Muscle of back (tissue), 11 donors: ENCODE measurements around the gene KLHL6. TPM values are rescaled to one million over a fixed set of nuclear protein-coding genes. Genes with fewer than 3 reads are reported as not detected.
A peak's percentile ranks its signal among the peaks of the same experiment; 100 is the strongest.
"Not testable (repeated sequence)": the region's sequence is repeated elsewhere in the genome, so short reads cannot be mapped to it uniquely, and the experiment has no call there.

Experiments used
- DNase-seq, 3 donors: peaks; one replicate each; pipeline versions ENCODE4 v3.0.0 to v3.0.0-alpha.2; 2013
- polyA plus RNA-seq, 10 donors: library from polyadenylated mRNA; unstranded; fragments of 120-200 nt; gene quantifications; one replicate each; pipeline ENCODE4 v1.2.1, GENCODE V29; 2013; ENCODE audit not compliant: insufficient read length in 10 of 10

KLHL6 gene
- polyA plus RNA-seq, 10 donors = 1.0 to 2.8 (median 1.7) TPM

DNA sequence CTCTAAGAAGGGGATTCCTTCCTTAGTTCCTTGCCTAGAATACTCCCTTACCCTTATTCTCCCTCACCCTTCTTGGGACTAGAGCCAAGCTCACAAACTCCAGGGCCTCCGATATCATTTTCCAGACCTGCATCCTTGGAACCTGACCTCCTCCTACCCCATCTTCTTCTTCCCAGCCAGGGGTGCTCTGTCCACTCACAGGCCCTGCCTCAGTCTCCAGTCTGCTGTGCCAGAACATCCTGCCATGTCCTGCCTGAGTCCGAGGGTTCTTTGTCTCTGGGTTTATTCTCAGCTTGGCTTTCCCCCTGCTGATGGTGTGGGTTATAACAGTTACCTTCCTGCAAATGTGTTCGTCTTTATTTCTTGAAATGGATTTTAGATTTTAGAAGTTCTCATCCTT lies 67.2 kb downstream of the KLHL6 start:
- DNase-seq = no peak

DNA sequence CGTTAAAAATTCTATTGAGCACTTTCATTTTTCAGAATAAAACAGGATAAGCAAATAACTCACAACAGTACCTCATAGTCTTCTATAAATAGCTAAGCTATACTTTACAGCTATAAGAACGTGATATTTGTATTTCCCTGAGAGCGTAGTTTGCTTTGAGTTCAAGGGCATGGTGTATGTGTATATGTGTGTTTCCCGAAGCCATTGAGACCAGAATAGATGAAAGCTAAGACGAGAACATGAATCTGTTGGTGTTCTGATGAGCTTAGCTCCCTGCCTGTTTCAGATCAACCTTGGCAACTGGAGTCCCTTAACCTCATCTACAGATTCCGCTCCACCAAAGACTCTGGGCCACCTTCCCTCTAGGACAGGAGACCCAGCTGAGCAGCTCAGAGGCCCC lies 67.6 kb downstream of the KLHL6 start:
- no peak for DNase-seq

DNA sequence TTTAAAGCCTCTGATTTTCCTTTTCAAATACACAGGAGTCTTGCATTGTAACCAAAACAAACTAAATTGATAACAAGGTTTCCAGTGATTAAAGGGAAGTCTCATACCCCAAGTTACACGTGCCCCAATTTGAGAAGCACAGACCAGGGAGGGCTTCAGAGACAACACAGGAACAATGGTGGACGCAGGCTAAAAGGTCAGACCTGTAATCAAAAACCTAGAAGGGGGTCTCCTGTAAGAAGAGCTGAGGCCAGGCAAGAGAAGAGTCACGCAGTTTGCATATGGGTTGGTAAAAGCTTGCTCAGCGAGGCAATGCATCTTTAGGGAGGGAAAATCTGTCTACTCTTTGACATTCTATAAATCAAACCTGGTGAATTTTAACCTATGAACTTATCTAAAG lies 68.5 kb downstream of the KLHL6 start:
- DNase-seq = no peak

DNA sequence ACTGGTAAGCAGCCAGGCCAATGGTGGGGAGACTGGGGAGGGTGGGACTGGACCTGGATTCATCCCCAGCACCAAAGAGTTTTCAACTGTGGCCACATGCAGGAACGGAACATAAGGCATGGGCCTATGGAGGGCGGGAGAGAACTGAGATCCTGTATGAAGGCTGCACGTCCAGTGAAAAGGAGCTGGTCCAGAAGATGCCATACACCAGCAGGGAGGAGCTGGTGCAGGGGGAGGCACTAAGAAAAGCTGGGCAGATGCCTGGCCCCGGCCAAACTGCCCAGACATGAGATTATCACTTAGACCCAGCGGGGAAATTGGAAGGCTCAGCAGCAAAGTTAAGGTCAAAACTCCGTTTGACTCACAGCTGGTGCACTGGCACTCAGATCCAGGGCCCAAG lies 69.0 kb downstream of the KLHL6 start:
- no peak for DNase-seq

DNA sequence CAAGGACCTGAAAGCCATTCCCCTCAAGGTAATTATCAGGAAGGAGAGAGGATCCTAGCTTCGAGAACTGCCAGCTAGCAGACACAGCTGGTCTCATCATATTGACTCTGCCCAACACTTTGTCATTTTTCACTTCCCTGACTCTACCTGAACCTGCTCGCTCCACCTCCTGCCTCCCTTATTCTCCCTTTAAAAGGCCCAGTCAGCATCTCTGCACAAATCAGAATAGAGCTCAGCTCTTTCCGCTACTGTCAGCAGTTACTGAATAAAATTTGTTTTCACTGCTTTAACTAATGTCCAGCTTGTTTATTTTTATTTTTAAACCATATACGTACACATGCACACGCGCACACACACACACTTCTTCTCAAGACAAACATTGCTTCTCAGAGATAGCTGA lies 69.9 kb downstream of the KLHL6 start:
- DNase-seq = no peak

DNA sequence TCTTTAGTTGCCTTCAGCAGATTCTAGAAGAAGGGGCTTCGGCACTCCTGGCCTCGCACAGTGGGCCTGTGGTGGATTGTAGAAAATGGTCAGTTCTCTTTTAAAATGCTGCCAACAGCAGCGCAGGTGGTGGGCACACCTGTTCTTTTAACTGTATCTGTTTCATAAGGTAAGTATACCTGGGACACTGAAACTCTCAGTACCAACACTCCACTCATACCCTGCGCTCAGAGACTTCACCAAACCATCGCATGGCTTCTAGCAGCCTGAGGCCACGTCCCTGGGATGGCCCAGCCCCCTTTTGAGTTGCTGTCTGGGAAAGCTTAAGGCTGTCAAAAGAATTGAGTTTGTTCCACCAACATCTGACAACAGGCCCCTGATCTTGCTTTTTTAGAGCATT lies 70.4 kb downstream of the KLHL6 start:
- no peak for DNase-seq

DNA sequence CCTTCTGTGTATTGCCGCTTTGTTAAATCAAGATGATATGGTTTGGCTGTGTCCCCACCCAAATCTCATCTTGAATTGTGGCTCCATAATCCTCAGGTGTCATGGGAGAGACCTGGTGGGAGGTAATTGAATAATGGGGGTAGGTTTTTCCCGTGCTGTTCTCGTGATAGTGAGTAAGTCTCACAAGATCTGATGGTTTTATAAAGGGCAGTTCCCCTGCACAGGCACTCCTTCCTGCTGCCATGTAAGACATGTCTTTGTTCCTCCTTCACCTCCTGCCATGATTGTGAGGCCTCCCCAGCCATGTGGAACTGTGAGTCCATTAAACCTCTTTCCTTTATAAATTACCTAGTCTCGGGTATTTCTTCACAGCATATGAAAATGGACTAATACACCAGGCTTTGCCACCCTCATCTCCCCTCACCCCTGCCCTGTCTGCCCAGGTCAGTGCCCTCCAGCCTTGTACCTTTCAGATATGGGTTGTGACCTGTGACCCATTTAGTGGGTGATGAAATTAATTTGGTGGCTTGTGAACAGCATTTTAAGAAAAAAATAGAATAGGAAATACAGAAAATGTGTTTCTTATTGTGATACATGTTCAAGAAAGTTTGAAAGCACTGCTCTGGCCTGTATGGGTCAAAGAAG lies 71.0 kb downstream of the KLHL6 start:
- DNase-seq = no peak

DNA sequence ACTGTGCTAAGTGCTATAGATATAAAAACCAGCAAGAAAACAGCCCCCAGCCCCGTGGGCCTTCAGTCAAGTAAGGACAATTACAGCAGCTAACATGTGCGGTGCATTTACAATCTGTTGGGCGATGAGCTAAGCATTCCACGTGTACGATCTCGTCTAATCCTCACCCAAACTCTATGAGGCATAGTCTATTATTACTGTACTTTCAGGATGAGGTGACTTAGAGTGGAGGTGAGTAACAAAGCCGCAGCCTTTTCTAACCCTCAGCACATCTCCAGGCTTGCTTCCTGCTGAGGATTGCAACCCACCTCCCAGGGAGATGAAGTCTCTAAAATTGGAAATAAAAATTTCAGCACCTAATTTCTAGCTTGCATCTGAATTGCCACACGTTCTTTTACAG lies 73.9 kb downstream of the KLHL6 start:
- DNase-seq = no peak

DNA sequence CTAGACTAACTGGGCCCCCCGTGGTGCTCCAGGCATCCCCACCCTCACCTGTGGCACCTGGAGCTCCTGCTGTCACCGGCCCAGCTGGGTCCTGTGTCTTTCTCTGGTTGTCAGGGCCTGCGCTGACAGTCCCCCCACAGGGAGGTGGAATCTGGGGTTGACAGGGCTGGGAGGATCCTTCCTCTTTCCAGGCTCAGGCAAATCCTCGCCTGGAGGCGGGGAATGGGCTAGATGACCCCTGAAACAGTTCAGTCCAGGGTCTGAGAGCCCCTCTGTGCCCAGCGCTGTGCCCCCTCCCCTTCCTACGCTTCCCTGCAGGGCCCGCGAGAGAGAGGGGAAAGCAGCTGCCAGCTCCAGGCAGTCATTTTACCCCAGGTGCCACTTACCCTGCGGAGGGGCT lies 77.0 kb downstream of the KLHL6 start:
- DNase-seq = no peak

DNA sequence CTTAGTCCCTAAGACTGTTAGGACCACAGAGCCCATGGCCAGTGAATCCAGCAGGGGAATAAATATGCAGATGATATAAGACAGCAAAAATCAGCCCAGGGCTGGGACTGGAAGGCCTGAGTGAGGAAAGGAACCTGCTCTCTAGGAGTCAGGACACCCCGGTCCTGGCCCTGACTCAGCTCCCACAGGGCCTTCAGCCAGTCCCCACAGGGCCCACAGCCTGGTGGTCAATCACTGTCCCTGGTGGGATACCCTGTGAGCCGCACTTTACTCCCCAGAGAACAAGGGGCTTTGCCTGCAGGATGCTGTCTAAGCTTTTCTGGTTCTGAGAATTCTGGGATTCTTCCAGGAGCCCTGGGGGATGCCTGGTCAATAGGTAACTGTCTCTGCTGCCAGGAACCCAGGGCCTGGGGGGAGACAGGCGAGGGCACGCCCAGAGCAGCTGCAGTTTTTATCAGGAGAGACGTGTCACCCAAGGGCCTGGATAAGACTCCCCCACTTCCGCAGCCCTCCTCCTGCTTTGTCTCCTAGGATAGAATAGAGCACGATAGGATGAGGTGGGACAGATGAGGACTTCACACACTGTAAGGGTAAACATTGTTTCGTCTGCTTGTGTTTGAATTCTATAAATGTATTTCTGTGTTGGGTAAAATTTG lies 77.6 kb downstream of the KLHL6 start:
- no peak for DNase-seq

DNA sequence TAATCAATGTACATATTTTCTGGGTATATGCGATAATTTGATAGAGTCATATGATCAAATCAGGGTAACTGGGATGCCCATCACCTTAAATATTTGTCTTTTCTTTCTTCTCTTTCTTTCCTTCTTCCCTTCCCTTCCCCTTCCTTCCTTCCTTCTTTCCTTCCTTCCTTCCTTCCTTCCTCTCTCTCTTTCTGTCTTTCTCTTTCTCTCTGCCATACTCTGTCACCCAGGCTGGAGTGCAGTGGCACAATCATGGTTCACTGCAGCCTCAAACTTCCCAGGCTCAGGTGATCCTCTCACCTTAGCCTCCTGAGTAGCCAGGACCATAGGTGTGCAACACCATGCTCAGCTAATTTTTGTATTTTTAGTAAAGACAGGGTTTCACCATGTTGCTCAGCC lies 79.7 kb downstream of the KLHL6 start:
- DNase-seq = not testable (repeated sequence)

DNA sequence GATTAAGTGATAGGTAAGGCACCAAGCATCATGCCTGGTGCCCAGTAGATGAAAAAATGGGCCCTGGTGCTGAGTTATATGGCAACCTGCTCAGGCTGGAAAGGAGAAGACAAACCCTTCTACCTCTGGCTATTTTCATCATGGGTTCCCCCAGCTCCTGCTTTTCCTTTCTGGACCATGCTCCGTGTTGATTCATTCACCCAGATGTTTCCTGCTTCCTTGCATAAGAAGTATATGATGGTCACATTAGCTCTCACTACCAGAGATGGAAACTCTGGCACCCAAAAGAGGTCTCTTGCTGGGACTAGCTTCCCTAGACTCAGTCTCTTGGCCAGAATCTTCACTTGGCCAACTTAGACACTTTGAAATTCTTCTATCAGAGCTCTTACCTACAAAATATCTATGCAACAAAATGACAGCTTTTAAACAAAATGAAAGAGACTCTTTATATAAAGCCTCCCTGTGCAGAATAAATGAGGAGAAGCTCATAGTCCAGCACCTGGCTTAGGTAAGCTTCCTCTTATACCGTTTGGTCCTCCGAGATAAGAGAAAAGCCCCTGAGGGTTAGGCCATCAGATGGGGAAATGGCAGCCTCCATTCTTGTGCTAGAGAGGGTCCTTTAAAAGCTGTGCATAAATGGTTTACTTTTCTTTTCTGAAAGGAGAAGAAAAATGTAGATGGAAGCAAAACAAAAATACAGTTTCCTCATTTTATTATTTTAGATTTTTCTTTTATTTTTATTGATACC lies 80.3 kb downstream of the KLHL6 start:
- no peak for DNase-seq

DNA sequence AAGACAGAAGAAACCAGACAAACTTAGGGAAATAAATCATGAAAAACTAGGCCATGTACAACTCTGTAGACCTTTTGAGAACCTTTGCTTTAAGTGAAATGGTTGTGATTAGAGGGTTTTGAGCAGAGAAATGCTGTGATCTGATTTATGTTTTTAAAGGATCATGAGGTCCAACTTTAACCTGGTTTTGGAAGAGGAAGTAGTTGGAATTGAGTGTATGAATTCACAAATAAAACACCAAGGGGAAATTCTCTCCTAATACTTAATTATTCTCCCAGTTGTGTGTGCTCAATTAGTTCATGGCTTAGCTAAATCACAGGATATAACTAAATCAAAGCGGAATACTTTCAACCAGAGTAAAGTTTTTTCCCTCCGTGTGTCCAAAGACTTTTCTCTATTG lies 81.5 kb downstream of the KLHL6 start:
- no peak for DNase-seq

DNA sequence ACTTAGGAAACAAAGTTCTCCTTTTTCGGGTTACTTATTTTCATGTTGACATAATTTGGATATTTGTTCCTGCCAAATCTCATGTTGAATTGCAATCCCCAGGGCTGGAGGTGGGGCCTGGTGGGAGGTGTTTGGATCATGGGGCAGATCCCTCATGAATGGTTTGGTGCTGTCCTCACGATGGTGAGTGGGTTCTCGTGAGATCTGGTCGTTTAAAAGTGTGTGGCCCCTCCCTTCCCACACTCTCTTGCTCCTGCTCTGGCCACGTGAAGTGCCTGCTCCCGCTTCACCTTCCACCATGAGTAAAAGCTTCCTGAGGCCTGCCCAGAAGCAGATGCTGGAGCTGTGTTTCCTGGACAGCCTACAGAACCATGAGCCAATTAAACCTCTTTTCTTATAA lies 83.4 kb downstream of the KLHL6 start:
- DNase-seq = no peak

DNA sequence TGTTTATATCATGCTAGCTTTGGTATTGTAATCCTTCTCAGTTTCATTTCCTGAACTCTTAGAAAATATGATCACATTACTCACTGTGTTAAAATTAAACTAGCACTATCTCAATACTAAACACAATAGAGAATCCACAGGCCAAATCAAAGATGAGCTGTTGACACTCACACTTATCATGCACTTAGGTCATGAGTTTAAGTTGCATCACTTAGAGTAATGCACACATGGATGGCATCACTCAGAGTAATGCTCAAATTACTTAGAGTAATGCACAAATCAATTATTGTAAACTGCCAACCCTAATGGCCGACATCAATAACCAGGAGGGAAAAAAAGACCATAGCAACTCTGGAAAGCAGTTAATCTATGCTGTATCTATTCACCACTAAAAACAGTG lies 87.1 kb downstream of the KLHL6 start:
- no peak for DNase-seq

DNA sequence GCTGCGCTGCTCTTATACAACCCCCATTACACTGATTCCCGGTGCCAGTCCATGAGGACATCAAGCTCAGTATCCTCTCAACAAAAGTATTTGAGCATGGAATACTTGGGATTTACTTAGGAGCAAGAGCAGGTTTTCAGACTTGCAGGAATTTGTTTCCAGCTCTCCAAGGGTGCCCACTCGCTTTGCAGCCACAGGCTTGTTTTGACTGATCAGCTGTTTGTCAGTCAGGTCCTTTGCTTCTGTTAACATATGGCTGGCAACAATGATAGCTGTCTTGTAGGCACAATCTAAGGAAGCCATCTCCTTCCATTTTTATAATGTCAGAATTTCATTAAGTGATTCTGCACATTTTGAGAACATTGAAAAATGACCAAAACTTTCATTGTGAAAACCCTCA lies 88.9 kb downstream of the KLHL6 start:
- no peak for DNase-seq

DNA sequence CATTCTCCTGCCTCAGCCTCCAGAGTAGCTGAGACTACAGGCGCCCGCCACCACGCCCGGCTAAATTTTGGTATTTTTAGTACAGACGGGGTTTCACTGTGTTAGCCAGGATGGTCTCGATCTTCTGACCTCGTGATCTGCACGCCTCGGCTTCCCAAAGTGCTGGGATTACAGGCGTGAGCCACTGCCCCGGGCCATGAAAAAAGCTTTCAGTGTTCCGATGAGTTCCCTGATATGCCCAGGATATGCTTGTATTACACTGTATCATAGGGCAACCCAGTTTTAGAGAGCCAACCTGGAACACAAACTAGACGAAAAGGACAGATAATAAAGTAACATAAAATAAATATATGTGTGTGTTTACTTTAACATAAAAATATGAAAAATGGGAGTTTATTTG lies 89.8 kb downstream of the KLHL6 start:
- not testable (repeated sequence) for DNase-seq

DNA sequence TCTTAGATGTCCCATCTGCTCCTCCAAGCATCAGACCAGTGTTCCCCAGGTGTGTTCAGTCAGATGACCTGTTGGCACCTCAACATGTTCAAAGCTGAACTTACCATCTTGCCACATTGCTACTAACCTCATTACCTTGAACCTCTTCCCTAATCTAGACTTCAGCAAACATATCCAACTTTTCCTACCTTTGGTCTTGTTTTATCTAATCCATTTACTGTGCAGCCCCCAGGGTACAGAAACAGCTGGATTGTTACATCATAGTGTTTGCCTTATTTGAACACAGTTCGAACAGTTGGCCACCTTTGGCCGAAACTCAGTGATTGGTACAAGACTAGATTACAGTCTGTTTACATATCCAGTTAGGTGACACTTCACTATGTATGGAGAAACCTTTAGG lies 91.0 kb downstream of the KLHL6 start:
- DNase-seq = no peak

DNA sequence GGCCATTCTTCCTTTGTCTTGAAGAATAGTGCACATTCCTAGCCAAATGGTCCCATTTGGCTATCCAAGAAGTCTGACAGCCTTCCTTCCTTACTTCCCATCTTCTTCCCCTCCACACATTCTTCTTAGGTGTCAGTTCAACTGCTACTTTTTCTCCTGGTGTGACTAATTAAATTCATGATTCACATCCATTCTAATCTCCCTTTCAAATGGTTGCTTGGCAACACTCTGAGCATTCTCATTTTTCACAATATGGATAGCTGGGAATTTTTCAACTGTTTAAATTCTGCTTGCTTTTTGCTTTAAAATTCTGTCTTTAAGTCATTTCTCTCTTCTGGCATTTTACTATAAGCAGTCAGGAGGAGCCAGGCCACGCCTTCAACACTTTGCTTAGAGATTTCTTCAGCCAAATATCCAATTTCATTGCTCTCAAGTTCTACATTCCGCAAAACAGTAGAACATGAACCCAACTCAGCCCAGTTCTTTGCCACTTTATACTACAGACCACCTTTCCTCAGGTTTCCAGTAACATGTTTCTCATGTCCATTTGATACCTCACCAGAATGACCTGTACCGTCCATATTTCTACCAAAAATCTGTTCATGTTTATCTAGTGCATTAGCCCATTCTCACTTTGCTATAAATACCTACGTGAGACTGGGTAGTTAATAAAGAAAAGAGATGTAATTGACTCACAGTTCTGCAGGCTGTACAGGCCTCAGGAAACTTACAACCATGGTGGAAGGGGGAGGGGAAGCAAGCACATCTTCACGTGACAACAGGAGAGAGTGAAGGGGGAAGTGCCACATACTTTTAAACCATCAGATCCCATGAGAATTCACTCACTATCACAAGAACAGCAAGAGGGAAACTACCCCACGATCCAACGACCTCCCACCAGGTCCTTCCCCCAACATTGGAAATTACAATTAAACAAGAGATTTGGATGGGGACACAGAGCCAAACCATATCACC lies 95.1 kb downstream of the KLHL6 start:
- DNase-seq = no peak

DNA sequence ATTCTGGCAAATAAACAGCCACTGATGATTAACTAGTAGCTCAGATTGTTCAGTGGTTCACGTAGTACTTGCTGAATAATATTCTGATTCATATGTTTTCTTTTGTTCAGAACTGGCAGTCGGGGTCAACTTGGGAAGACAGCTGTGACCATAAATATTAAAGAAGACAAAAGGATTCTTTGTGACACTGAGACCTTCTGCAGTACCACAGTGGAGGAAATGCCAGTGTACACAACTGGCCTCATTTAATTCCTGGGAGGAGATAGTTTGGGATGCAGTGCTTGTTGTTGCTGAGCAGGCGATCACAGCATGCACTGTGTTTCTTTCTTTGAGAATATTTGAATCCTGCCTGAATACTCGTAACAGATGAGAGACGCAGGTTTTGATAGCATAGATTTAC lies 100.4 kb downstream of the KLHL6 start:
- DNase-seq = peak in 1 of 3 donors; percentile 27

DNA sequence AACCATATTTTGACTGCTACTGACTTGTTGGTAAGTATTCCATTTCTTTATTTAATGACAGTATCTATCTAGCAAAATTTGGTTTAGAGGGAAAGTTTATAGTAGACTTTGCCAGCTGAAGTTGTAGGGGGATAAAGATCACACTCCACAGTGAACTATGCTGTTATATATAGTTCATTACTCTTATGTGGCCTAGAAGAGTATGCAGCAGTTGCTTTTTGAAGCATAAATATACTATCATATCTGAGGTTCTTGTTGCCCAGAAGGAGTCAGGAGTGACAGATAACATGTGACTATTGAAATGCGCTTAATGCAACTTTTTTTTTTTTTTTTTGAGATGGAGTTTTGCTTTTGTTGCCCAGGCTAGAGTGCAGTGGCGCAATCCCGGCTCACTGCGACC lies 101.4 kb downstream of the KLHL6 start:
- no peak for DNase-seq

DNA sequence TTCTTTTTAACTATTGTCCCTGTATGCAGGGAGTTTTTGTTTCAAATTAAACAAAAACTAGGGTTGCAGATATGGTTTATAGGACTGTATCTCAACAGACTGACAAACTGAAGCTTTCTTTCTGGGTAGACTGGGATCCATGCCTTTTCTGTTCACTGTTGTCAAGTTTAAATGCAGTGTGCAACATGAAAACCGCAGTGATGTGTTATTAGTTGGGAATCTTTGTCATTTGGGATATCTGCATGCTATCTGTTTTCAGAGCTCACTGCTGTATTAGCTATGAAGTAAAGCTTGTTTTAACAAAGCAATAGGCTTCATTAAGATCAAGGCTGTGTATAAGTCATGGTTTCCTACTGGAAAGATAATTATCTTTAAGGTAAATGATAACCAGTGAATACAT lies 105.7 kb downstream of the KLHL6 start:
- no peak for DNase-seq
